HepG2 (cell line): Measurements from ENCODE around the gene TMEM145. TPM values are rescaled to one million over a fixed set of nuclear protein-coding genes. Genes with fewer than 3 reads are reported as not detected.

Experiments used
- ATAC-seq: fragments of 200-7000 bp; cut with Tn5 transposase; 3 replicates; pipeline ENCODE4 v1.9.1; 2020; ENCODE audit warnings: mild to moderate bottlenecking, moderate library complexity
- BruUV-seq: library from RNA; stranded (reverse); fragments of 400-500 nt; replicated peaks from 2 replicates; lab custom pipeline; 2021; lab: Mats Ljungman, UMichigan
- CTCF ChIA-PET: fragments of 300-600 bp; formaldehyde crosslinking; extraction: SDS; loops from one replicate; lab custom pipeline; 2021; ENCODE audit warnings: low total read pairs, inconsistent platforms, low intra/inter-chr PET ratio; lab: Yijun Ruan, JAX
- POLR2A ChIA-PET: fragments of 350-600 bp; sonication (Branson Sonifier 250); formaldehyde crosslinking; loops from one replicate; lab custom pipeline; 2020; ENCODE audit warnings: antibody characterized with exemption, inconsistent platforms; lab: Yijun Ruan, JAX
- DNase-seq: peaks from one replicate; pipeline ENCODE4 v3.0.0-alpha.2; 2015; ENCODE audit warnings: low spot score
- FAIRE-seq: peaks from 3 replicates; lab custom pipeline; 2011; peaks lifted over from hg19 to GRCh38; lab: Jason Lieb, UNC
- H2AFZ ChIP-seq: one replicate; pipeline ENCODE4 v1.6.1; 2011; ENCODE audit warnings: low read length, inconsistent platforms
- H3K27ac ChIP-seq: fragments of 300-600 bp; 3 replicates; pipeline ENCODE4 v1.8.0; 2011; ENCODE audit warnings: mixed run types, mild to moderate bottlenecking, mixed read lengths, low read length, inconsistent platforms; ENCODE audit not compliant: insufficient read depth; ENCODE audit errors: extremely low read length
- H3K27me3 ChIP-seq, 2 experiments: fragments of 200-600 bp in 1 of 2; 2 replicates in 1 of 2; 3 replicates in 1 of 2; pipeline versions ENCODE4 v1.6.0 to v1.8.0; 2011; ENCODE audit warnings: low read length in 2 of 2, mild to moderate bottlenecking in 2 of 2, moderate library complexity in 2 of 2, inconsistent platforms in 1 of 2; ENCODE audit not compliant: insufficient read depth in 2 of 2, control insufficient read depth in 1 of 2
- H3K36me3 ChIP-seq, 2 experiments: fragments of 200-600 bp in 1 of 2; replicated peaks in 1 of 2; 2 replicates in 1 of 2; 3 replicates in 1 of 2; pipeline versions ENCODE4 v1.5.1 to v1.8.0; 2011; ENCODE audit warnings: low read length in 2 of 2, inconsistent platforms in 1 of 2; ENCODE audit not compliant: insufficient read depth in 2 of 2, control insufficient read depth in 1 of 2
- H3K4me1 ChIP-seq: 2 replicates; pipeline ENCODE4 v1.5.1; 2012; ENCODE audit warnings: low read length, inconsistent platforms; ENCODE audit not compliant: insufficient read depth
- H3K4me2 ChIP-seq: 2 replicates; pipeline ENCODE4 v1.6.0; 2011; ENCODE audit warnings: low read depth, low read length, inconsistent platforms
- H3K4me3 ChIP-seq, 3 experiments: fragments of 200-600 bp in 1 of 3; sonication (generic), shearing (Covaris generic) in 1 of 3; replicated peaks in 1 of 3; 2 replicates each; pipeline ENCODE4 v1.5.1; 2011 to 2016; ENCODE audit warnings: low read length in 3 of 3, inconsistent platforms in 2 of 3, low read depth in 2 of 3, mild to moderate bottlenecking in 2 of 3, control low read depth in 1 of 3, mixed read lengths in 1 of 3; ENCODE audit not compliant: insufficient read depth in 1 of 3
- H3K79me2 ChIP-seq: one replicate; pipeline ENCODE4 v1.6.1; 2011; ENCODE audit warnings: low read length, inconsistent platforms; ENCODE audit not compliant: insufficient read depth
- H3K9ac ChIP-seq: 2 replicates; pipeline ENCODE4 v1.6.0; 2011; ENCODE audit warnings: mild to moderate bottlenecking, low read depth, low read length, inconsistent platforms; ENCODE audit not compliant: insufficient read depth
- H3K9me3 ChIP-seq: 2 replicates; pipeline ENCODE4 v1.5.1; 2012; ENCODE audit warnings: mild to moderate bottlenecking, low read length
- H4K20me1 ChIP-seq: 2 replicates; pipeline ENCODE4 v1.6.0; 2011; ENCODE audit warnings: inconsistent platforms, mild to moderate bottlenecking, low read length, moderate library complexity; ENCODE audit not compliant: insufficient read depth
- ASH2L ChIP-seq: fragments of 300-600, 200-600 bp; sonication (generic); IDR thresholded peaks from 2 replicates; pipeline ENCODE4 v1.7.0; 2017; ENCODE audit warnings: low read depth, mild to moderate bottlenecking, moderate library complexity, mixed read lengths, low read length; ENCODE audit not compliant: insufficient read length
- JUND ChIP-seq: sonication (generic); formaldehyde crosslinking; IDR thresholded peaks from 2 replicates; pipeline ENCODE4 v1.8.0; 2022; ENCODE audit warnings: mild to moderate bottlenecking, missing genetic modification reagents
- NFE2 ChIP-seq: sonication (generic); formaldehyde crosslinking; IDR thresholded peaks from 2 replicates; pipeline ENCODE4 v1.4.0; 2020; ENCODE audit warnings: missing genetic modification reagents
- RBFOX2 ChIP-seq: fragments of 200-400 bp; formaldehyde crosslinking; IDR thresholded peaks from 2 replicates; pipeline ENCODE4 v1.6.1; 2017; ENCODE audit warnings: low read depth, mild to moderate bottlenecking, low read length
- TCF12 ChIP-seq, 2 experiments: fragments of 450-650 bp in 1 of 2; sonication (generic) in 1 of 2; formaldehyde crosslinking in 1 of 2; IDR thresholded peaks; 2 replicates each; pipeline versions ENCODE4 v1.6.1 to v1.8.0; 2017 to 2022; ENCODE audit warnings: antibody characterized with exemption in 1 of 2, mild to moderate bottlenecking in 1 of 2, missing genetic modification reagents in 1 of 2, moderate library complexity in 1 of 2
- ZNF562 ChIP-seq: sonication (generic); formaldehyde crosslinking; IDR thresholded peaks from 2 replicates; pipeline ENCODE4 v1.8.0; 2022; ENCODE audit warnings: missing genetic modification reagents, borderline replicate concordance
- WGBS: methylation state at CpG from one replicate; pipeline ENCODE4 v1.1.6; 2017; ENCODE audit warnings: low lambda C conversion rate; 5-methylcytosine and 5-hydroxymethylcytosine counted together
- in situ Hi-C: cut with HindIII; loops from 2 replicates; pipeline ENCODE4 v1.10.0; 2017; ENCODE audit warnings: low pct_unique_long_range_greater_than_20kb; ENCODE audit not compliant: extremely low pct_ligation_motif_present
- intact Hi-C: fragments of 100-400 bp; cut with micrococcal nuclease; formaldehyde crosslinking; loops from one replicate; pipeline ENCODE4 v1.10.0; 2022; ENCODE audit not compliant: unreplicated experiment
- polyA plus RNA-seq, 8 experiments: library from polyadenylated mRNA; depleted of rRNA in 3 of 8; stranded (reverse) in 7 of 8; unstranded in 1 of 8; fragments of >200 nt; fragmentation: Illumina TruSeq in 4 of 8; extraction: Trizol in 4 of 8; gene quantifications; 2 replicates each; pipeline versions ENCODE4 v1.2.1 to v1.2.3, GENCODE V29; 2011 to 2016; ENCODE audit warnings: low read depth in 4 of 8, missing spikeins in 1 of 8, mixed read lengths in 1 of 8; ENCODE audit not compliant: insufficient read depth in 1 of 8
- total RNA-seq, 5 experiments: library from RNA; depleted of rRNA; stranded (reverse); fragments of >200 nt; fragmentation: Illumina TruSeq; extraction: Trizol; gene quantifications; 2 replicates each; pipeline ENCODE4 v1.2.3, GENCODE V29; 2016; ENCODE audit warnings: low read depth in 1 of 5
- TF ChIP-seq, protein P1 (sequence below): sonication (generic); formaldehyde crosslinking; IDR thresholded peaks from 2 replicates; pipeline ENCODE4 v1.5.0; 2020; ENCODE audit warnings: mild to moderate bottlenecking, missing genetic modification reagents, borderline replicate concordance

The TMEM145 gene
- total and polyA plus RNA-seq, 2 of the 13 experiments (the other 11 are each of a cell fraction or from before 2014, with no cell fraction given) = 0.07 to 5.1 TPM

DNA sequence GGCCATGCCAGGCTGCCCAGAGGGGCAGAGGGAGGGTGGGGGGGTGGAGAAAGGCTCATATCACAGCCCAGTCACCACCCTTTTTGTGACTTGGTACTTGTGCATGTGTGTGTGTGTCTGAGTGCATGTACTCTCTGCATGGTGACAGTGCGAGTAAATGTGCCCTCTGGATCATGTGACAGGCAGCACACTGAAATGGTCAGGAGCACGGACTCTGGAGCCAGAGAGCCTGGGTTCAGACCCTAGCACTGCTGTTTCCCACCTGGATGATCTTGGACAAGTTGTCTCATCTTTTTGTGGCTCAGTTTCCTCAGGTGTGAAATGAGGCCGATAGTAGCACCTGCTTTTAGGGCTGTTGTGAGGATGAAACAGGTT is 42.1 kb upstream of the TMEM145 start (continued):
- TF ChIP-seq, protein P1, sequence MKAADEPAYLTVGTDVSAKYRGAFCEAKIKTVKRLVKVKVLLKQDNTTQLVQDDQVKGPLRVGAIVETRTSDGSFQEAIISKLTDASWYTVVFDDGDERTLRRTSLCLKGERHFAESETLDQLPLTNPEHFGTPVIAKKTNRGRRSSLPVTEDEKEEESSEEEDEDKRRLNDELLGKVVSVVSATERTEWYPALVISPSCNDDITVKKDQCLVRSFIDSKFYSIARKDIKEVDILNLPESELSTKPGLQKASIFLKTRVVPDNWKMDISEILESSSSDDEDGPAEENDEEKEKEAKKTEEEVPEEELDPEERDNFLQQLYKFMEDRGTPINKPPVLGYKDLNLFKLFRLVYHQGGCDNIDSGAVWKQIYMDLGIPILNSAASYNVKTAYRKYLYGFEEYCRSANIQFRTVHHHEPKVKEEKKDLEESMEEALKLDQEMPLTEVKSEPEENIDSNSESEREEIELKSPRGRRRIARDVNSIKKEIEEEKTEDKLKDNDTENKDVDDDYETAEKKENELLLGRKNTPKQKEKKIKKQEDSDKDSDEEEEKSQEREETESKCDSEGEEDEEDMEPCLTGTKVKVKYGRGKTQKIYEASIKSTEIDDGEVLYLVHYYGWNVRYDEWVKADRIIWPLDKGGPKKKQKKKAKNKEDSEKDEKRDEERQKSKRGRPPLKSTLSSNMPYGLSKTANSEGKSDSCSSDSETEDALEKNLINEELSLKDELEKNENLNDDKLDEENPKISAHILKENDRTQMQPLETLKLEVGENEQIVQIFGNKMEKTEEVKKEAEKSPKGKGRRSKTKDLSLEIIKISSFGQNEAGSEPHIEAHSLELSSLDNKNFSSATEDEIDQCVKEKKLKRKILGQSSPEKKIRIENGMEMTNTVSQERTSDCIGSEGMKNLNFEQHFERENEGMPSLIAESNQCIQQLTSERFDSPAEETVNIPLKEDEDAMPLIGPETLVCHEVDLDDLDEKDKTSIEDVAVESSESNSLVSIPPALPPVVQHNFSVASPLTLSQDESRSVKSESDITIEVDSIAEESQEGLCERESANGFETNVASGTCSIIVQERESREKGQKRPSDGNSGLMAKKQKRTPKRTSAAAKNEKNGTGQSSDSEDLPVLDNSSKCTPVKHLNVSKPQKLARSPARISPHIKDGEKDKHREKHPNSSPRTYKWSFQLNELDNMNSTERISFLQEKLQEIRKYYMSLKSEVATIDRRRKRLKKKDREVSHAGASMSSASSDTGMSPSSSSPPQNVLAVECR (CRISPR knock-in tag) = peak; percentile 33; the same call in 1 of the 2 replicates
- TF ChIP-seq JUND (no peak), ASH2L (no peak), TCF12 (IDR thresholded peaks at IDR 0.05) (no peak), TCF12 (CRISPR knock-in tag; IDR thresholded peaks at IDR 0.05) (no peak)
- TF ChIP-seq, all 625 proteins: peak for 20

- H3K4me1 ChIP-seq = peaks cover 29% of the 10 kb centered on the region
- no TSS peak for BruUV-seq
- peaks cover 19% of the 10 kb centered on the region for H3K79me2 ChIP-seq
- H3K27ac ChIP-seq = no peak overlapping the region
- ATAC-seq (no peak), DNase-seq (no peak), FAIRE-seq (no peak)
- H3K4me2 ChIP-seq = no peak overlapping the region
- POLR2A ChIA-PET = interaction anchor here (3.2 kb wide), 1 partner anchor 9 kb away, joined by 44 read pairs; no protein-coding TSS in a partner anchor
- peak overlapping the region; percentile 90; the same call in 1 of the 2 replicates for H3K9ac ChIP-seq
- H3K4me3 ChIP-seq = no peak overlapping the region
- 98% methylated on average over 16 of the region's 35 CpGs for WGBS
- peaks cover 5 to 21% of the 10 kb centered on the region in 2 experiments; a peak in 4 of 5 replicates for H3K36me3 ChIP-seq
- no peaks in the 10 kb centered on the region for H3K9me3 ChIP-seq
- CTCF ChIA-PET = no interaction called here
- no peak overlapping the region for H2AFZ ChIP-seq
- TF ChIP-seq NFE2 (CRISPR knock-in tag) (no peak), RBFOX2 (0 out of 2 replicates have a peak, but pooled peaks have one; percentile 9), ZNF562 (no peak)
- H4K20me1 ChIP-seq = no peaks in the 10 kb centered on the region
- in situ Hi-C loops (no loop called here), intact Hi-C loops (no loop called here)
- no peaks in the 10 kb centered on the region; a peak in 1 of 5 replicates for H3K27me3 ChIP-seq
Observed at GRCh38 chr19:42271861-42272534, 41.1 kb upstream of the TMEM145 start.
